Hematopoietic multipotent progenitor cell treated with erythropoietin and hydrocortisone succinate and interleukin-3 and kit ligand, for 4 days (in vitro differentiated cells): Measurements from ENCODE around the gene ARMC2.
"Not testable (repeated sequence)": the region's sequence is repeated elsewhere in the genome, so short reads cannot be mapped to it uniquely, and the experiment has no call there.

Source experiments
- DNase-seq: peaks from one replicate; pipeline ENCODE4 v3.0.0-alpha.2; 2015

Gene ARMC2

DNA sequence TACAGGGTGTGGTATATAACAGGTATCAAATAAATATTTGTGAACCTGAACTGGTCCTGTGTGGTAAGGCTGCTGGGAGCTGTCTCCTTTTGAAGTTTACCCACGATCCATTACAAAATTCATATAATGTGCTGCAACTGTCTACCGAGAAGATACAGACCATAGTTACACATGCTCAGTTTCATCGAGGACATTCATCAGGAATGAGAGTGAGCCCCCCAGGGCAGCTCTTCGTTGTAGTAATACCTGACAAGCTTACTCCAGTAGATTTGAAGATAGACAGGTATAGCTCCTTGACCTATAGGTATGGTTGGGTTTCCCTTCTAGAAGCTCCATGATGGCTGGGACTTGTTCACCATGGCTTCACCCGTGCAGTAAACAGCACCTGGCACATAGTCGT lies 25.7 kb downstream of the ARMC2 start:
- DNase-seq, result no peak

DNA sequence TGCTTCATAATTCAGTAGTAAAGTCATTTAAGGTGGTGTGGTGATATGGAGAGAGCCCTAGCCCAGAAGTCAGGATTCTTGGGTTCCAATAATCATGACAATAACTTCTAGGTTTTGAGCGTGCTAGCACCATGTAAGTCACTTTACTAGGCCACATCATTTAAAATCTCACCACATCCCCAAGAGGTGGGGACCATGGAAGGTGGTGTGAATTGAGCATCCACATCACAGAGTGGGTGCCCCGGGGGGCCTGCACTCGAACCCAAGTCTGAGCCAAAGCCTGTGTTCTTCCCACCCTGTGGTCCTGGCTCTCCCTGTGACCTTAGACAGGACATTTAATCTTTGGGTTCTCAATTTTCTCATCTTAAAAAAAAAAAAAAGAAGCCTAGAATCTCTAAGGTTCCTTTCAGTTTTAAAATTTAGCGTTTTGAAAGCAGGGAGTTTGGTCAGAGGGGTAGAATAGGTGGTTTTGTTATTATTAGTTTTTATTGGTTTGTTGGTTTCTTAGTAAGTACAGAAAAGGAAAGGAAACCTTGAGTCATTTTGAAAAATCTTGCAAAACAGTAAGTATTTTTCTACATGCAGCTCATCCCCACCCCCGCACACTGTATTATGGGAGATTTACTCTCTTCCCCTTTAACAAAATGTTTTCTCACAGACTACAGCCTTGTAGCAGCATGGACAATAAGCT lies 26.4 kb downstream of the ARMC2 start:
- peak; percentile 63 for DNase-seq

DNA sequence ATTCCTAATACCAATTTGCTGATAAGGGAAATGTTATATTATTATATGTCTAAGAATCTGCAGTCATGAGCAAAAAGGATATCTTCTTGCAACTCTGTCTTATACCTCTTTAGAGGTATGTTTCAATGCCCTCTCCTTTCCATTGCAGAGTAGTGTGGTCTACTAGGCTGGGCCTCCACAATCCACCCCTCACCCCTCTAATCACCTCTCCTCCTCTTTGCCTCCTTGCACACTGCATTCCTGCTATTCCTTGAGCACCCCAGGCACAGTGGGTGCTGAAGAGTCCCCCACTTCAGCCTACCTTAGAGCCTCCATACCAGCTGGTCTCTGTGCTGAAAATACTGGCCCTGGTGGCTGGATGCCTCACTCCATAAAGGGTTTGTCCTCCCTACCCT lies 26.9 kb downstream of the ARMC2 start:
- no peak for DNase-seq

DNA sequence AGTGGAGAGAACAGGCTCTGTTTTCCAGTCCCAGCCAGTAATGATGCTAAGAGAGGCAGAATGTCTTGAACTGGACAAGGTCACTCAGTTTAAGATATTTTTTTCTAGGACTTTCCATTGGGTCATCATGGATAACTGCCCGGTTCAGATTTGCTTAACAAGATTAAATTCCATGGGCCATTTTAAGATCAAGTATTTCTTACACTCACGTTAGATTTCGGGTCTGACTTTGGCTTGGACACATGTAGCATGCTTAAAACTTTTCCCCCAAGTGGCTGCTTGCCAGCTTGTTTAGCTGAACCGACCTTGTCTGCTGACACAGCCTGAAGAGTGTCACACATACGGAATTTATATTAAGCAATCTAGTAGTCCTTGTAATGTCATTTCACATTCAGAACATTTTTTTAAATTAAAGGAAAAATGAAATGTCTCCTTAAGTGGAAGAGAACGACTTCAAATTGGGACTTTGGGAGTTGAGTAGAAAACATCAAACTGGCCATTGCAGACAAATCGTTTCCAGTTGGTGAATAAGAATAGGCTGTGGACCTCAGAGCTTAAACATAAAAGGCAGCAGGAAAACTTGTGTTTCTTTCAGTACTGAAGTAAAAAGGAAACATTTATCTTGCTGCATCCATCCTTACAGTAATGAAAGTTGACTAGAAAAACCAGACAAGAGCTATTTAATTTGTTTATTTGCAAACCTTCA lies 29.0 kb downstream of the ARMC2 start:
- no peak for DNase-seq

DNA sequence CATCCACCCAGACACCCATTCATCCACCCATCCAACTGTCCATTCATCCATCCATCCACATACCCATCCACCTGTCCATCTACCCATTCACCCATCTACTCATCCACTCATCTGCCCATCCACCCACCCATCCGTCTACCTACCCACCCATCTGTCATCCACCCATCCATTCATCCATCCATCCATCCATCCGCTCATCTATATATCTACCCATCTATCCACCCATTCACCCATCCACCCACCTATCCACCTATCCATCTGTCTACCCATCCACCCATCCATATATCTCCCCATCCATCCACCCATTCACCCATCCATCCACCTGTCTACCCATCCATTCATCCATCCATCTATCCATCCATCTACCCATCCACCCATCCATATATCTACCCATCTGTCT lies 30.7 kb downstream of the ARMC2 start:
- DNase-seq, result no peak

DNA sequence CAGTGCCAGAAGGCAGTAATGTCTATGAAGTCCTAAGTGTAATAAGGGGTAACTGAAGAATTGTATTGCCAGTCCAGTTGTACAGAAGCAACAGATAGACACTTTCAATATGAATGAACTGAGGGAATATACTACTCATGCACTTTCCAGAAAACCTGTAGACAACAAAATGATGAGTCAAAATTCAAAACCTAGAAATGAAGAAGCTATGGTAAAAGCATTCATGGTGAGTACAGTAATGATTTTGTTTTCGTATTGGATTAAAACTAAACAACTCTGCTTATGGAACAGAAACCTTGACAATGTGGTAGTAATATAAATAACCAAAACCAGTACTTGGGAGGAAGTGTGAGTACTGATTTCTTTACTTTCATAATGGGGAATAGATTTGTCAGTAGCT lies 35.0 kb downstream of the ARMC2 start:
- DNase-seq, result no peak

DNA sequence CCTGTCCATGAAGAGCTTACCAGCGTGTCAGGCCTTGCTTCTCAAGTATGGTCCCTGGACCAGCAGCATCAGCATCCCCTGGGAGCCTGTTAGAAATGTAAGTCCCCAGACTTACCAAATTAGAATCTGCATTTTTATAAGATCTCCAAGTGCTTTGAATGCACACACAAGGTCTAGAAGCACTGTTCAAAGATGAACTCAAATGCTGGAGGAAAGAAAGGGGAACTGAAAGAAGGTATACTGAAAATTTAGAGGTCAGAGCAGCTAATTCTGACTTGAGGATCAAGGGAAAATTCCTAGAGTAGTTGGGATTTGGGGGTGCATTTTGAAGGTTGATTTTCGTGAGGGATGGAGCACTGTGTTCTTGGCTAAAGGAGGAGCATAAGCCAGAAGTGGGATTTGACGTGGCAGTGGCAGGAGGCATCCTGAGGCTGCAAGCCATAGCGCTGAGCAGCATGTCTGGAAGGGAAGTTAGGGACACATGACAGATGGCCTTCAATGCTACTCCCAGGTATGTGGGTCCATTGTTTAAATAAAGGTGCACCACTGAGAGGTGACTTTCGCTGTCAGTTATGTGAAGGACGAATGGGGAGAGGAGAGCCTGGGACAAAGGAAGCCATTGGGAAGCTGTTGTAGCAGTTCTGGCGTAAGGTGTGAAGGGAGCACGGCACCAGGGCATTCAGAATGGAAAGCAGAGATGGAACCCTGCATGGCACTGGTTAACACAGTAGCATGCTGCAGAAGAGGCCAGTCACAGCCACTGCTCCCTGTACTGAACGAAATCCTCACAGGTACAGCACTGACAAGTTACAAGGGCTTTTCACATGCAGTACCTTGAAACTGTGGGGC lies 36.2 kb downstream of the ARMC2 start:
- no peak for DNase-seq

DNA sequence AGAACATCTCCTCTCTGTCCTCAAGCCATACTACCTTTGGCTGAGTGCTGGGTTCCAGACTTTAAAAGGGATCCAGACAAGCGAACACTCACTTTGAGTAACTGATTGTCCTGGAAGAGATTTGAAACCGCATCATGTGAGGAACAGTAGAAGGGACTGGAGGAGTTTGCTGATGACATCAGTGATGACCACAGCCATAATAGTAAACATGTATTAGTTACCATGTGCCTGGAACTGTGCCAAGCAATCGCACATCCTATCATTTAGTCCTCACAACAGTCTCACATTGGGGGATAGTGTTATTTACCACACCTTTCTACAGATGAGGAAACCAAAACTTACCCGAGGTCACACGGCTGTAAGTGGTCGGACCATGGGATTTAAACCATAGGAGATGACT lies 39.8 kb downstream of the ARMC2 start:
- no peak for DNase-seq

DNA sequence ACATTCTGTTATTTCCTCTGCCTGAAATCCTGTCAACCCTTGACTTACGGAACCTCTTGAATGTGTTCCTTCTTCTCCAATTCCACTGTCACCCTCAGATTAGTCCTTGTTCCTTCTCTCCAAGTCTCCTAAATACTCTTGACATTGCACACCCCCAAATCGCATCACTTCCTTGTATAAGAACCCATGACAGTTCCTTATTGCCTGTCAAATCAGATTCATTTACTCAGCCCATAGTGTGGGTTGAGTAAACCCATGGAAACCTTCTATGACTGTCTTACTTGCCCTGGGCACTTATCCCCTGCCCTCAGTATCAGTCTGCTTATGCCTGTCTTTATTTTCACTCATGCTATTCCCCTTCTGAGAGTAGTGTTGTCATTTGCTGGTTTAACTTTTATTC lies 40.5 kb downstream of the ARMC2 start:
- DNase-seq, result no peak

DNA sequence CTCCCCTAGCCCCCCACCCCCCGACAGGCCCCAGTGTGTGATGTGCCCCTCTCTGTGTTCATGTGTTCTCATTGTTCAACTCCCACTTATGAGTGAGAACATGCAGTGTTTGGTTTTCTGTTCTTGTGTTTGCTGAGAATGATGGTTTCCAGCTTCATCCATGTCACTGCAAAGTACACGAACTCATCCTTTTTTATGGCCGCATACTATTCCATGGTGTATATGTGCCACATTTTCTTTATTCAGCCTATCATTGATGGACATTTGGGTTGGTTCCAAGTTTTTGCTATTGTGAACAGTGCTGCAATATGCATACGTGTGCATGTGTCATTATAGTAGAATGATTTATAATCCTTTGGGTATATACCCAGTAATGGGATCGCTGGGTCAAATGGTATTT lies 42.7 kb downstream of the ARMC2 start:
- DNase-seq, result not testable (repeated sequence)

DNA sequence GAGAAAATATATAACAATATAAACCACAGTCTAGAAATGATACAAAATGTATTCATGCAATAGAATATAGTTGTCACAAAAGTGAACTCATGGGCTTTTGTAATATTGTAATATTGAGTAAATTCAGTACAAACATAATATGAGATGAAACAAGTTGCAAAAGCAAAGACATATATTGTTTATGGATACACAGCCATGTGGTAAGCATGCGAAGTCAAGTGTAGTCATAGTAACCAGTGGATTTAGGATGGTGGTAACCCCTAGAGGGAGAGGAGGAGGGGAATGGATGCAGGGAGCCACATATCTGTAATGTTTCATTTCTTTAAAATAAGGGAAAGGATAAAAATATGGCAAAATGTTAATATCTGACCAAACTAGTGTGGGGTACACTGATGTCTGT lies 47.3 kb downstream of the ARMC2 start:
- peak; percentile 36 for DNase-seq

DNA sequence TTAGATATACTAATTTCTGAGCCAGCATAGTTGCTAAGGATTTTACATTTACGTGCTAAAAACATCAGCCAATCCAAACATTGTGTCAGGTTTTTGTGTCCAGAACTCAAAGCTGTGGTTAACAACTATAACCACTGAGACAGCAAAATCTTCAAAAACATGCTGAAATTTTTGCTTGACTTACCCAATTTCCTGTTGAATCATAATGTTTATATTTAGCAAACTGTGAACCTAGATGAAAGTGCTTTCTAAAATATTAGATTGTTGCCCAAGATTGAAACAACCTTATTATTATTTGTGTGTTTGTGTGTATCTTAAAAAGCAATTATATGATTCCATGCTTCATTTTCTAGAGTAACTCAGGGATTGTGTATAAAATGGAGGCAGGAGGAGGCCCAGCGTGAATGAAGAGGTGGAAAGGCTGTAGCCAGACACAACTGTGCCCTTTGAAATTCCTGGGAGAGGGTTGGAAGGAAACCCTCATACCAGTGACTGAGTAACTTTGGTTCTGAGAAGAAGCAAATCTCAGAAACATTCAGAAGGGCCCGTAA lies 48.0 kb downstream of the ARMC2 start:
- peak; percentile 77 for DNase-seq

DNA sequence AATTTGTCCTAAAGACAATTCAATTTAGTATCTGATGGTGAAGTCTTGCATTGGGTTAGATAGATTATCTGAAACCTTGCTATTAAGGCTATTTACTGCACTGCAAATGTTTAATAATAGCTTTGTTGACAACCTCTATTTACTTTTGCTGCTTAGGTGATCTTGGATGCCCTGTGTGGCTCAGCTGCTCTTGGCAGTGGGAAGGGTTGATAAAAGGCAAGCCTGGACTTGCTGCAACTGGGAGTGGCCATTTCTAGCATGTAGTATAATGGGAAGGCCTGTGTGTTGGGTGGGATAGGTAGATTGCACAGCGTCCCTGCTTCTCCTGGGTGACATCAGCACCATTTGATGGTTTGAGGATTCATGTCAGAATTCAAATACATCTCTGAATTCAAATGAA lies 49.1 kb downstream of the ARMC2 start:
- DNase-seq, result peak; percentile 24

DNA sequence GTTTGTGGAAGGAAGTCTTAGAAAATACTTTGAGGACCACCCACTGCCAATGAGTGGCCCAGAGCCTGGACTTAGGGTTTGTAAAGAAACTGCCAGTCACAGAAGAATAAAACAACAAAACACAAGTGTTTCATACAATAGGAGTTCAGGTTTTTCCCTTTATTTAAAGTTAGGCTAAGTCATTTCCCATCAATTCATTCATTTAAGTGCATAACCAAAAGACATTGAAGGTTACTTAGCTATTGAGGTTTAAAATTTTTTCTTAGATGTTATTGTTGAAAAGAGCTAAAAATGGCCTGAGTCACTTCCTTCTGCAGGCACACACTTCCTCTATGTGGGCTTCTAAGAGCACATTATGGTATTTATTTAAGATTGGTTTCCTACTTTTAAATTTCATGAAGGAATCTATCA lies 54.2 kb downstream of the ARMC2 start:
- peak; percentile 78 for DNase-seq

DNA sequence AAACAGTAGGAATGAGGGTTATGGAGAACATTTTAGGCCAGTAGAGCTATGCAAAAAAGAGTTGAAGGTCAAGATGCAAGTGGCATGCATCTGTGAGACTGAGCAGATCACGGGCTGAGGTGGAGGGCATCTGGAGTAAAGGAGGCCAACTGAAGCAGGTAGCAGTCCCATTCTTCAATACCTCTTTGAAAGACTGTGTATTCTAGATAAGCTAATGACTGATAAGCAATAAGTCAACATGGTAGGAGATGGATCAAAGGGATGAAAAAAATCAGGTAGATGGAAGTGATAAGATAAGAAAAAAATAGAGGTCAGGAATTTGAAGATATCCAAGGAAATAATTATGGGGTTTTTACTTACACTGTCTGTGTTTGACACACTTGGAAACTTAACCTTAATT lies 55.6 kb downstream of the ARMC2 start:
- DNase-seq, result peak; percentile 15

DNA sequence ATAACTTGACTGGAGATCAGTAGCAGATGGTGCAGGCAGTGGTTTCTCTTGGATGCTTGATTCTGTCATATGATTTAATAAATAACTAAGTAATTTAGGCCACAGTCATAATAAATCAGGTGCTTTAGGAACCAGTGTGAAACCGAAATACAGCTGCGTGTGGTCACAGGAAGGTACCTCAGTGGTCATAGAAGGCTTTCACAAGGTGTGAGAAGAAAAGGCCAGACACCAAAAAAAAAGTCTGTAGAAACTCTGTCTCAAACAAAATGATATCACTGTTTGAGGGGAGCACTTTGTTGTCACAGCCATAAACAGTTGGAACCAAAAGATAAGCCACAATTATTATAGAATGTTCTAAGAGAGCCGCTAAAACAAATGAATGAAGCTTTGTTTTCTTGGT lies 56.5 kb downstream of the ARMC2 start:
- peak; percentile 72 for DNase-seq

DNA sequence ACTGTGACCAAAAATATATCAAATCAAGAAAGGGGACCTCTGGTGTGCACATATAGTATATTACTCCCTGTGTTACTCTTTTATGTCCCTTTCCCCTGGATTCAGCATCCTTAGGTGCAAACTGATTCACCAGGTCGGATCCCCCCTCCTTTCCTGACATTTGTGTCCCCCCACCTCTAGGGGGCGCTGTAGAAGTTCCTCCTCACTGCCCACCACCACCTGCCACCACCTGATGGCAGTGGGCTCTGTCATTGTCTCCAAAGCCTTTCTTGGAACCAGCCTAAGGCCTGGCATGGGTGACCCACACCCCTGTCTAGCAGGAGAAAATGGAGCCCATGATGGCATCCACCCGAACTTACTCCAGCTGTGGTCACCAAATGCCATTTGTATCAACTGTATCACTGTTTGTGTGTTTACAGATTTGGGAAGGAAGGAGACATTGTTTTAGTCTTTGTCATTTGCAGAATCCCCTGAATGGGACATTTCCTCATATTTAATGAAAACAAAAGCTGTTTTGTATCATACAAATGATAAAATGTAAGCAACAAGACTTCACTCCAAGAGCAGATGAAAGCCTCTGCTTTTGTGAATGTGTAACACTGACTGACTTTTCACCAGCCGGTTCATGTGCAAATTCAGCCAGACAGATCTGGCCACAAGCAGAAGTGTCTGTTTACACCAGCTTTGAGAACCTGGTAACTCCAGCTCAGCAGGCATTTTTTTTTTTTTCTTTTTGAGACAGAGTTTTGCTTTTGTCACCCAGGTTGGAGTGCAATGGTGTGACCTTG lies 66.2 kb downstream of the ARMC2 start:
- DNase-seq, result peak; percentile 67

DNA sequence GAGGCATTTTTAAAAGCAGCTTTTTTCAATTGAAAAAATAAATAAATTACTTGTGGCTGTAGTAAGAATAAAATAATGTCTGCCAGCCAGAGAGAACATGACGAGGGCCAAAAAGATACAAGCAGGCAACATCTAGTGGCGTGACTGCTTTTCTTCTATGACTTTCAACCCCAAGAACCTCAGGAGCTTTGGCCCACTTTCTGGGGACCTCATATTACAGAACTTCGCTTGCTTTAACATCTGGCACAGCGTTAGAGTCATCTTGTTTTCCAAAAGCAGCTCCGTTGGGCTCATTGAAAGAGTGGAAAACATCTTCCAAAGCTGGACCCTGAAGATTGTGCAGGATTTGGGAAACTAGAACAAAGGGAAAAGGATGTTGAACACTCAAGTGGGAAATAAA lies 67.0 kb downstream of the ARMC2 start:
- no peak for DNase-seq

DNA sequence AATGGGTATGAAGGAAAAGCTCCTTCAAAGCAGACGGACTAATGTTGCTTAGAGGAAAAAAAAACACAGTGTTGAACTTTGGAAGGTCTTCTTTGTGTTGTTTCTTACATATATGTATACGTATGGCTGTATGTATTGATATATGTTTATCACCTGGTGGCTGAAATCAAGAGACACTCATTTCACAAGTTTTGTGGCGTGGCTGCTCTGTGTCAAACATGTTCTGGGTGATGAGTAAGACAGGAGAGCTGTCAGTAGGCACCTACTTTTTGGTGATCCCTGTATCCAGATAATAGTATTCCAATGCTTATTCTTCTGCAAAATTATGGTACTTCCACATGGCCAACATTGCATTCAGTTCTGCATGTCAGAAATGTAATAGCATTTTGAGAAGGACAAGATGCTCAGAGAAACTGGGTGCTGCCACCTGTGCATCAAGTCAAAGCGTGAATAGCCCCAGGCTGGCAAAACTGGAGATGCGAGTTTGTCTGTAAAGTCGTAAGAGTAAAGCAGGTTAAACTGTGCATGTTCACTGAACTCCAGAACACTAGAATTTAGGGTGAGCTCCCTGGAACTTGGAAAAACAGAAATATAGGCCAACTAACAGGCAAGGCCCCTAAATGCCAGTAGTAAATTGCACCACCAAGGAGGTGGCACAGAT lies 67.9 kb downstream of the ARMC2 start:
- DNase-seq, result no peak

DNA sequence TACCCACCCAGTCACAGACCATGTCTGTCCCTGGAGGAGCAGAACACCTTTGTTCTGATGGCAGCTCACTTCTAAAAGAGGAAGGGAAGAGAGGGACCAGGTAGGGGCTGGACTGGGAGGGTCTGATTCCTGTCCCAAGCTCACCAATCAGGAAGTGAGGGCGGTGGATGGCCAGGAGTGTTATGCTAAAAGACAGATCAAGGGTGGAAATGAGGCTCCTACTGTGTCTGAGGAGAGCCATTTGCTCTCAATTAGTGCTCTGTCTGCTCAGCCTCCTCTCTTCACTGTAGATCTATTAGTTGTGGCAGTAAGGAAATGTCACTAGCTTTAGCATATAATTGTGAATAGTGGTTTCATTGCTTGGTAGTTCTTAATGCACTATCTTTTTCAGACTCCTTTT lies 72.5 kb downstream of the ARMC2 start:
- no peak for DNase-seq

DNA sequence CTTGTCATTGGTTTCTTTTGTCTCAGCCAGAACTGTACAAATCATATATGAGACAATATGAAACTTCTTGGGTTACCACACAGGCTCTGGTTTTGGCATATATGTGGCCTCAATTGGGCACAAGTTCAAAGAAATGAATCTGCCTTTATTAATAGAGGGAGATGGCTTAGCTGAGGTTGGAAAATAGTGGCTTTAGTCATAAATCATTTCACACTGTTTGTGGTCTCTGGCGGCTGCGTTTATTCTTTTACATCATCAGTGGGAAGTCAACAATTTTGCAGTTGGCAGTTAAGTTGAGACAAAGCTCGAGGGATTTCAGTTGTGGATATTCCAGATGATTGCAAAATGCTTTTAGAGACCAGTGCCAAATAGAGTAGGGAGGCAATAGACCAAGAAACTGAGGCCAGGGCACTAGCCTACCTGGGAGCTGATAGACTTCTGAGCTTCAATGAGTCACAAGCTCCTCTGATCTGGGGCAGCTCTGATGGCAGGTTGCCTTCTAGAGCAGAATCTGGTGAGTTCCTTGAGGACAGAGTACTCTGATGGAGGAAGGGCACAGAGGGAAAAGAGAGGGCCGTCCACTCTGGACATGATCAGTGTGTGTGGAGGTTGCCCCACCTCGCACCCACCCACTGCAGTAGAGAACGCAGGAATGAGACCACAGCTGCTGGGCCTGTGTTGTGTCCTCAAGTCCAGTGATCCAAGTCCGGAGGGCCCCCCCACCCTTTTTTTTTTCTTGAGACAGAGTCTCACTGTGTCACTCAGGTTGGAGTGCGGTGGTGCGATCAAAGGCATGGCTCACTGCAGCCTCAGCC lies 73.5 kb downstream of the ARMC2 start:
- DNase-seq, result peak; percentile 66
